ENCODE data around the gene PRRX2. TPM values are rescaled to one million over a fixed set of nuclear protein-coding genes. Genes with fewer than 3 reads are reported as not detected.

PRRX2 gene
- total and polyA plus RNA-seq, 4 donors = 0.03 to 0.08 TPM; not detected in 2

GRCh38 chr9:129732946-129733631 is 67.6 kb downstream of the PRRX2 start (continued):
- no peak for TF ChIP-seq REST (IDR thresholded peaks at IDR 0.05)

GRCh38 chr9:129733632-129733953 is 68.1 kb downstream of the PRRX2 start:
- TF ChIP-seq ZBTB33 (IDR thresholded peaks at IDR 0.05) (no peak), HNF4A (conservative IDR thresholded peaks at IDR 0.05) (no peak), MAX (IDR thresholded peaks at IDR 0.05) (no peak), NR2F2 (IDR thresholded peaks at IDR 0.05) (no peak), FOXA2 (IDR thresholded peaks at IDR 0.05) (no peak), YY1 (IDR thresholded peaks at IDR 0.05) (no peak), HNF4G (IDR thresholded peaks at IDR 0.05) (no peak), SP1 (IDR thresholded peaks at IDR 0.05) (no peak), EGR1 (IDR thresholded peaks at IDR 0.05; ENCODE audit: low read depth in 2 of 2) (no peak), RAD21 (IDR thresholded peaks at IDR 0.05) (no peak), TAF1 (conservative IDR thresholded peaks at IDR 0.05) (no peak), CTCF (IDR thresholded peaks at IDR 0.05; ENCODE audit: low read depth, low read length, missing input control) (no peak), RXRA (IDR thresholded peaks at IDR 0.05) (no peak), JUND (IDR thresholded peaks at IDR 0.05) (no peak), GABPA (IDR thresholded peaks at IDR 0.05 in 1 of 2, conservative IDR thresholded peaks at IDR 0.05 in 1 of 2) (no peak)
- 86% methylated on average over 2 of the region's 2 CpGs for WGBS
- no peaks in the 10 kb centered on the region for H3K27me3 ChIP-seq (ENCODE audit: control insufficient read depth in 4 of 4, insufficient read depth in 4 of 4, low read length in 3 of 4)
- DNase-seq (ENCODE audit: low spot score) = no peak
- H3K9me3 ChIP-seq (ENCODE audit: control insufficient read depth in 4 of 4, low read length in 3 of 4) = no peaks in the 10 kb centered on the region
- H3K36me3 ChIP-seq (ENCODE audit: control insufficient read depth in 4 of 4, insufficient read depth in 3 of 4, low read depth in 1 of 4, low read length in 3 of 4) = no peaks in the 10 kb centered on the region
- peaks cover 0 to 6% (median 2%) of the 10 kb centered on the region in 4 donors for H3K4me1 ChIP-seq (ENCODE audit: control insufficient read depth in 4 of 4, insufficient read depth in 4 of 4, low read length in 3 of 4)
- no peak overlapping the region for H3K9ac ChIP-seq (ENCODE audit: low read depth in 1 of 2, low read length in 2 of 2)
- no peak overlapping the region for H3K27ac ChIP-seq (ENCODE audit: low read depth in 1 of 2, low read length in 2 of 2)
- H3K4me3 ChIP-seq (ENCODE audit: low read depth in 1 of 3, low read length in 3 of 3) = no peak overlapping the region

Measured in liver (tissue), 9 donors.